Skeletal muscle tissue (tissue), 4 donors: ENCODE measurements around the gene PXDN. TPM values are rescaled to one million over a fixed set of nuclear protein-coding genes. Genes with fewer than 3 reads are reported as not detected.

Experiments used
- H3K27ac ChIP-seq: one replicate; pipeline ENCODE4 v1.7.0; 2013; ENCODE audit warnings: mild to moderate bottlenecking, low read depth, low read length, inconsistent platforms
- H3K27me3 ChIP-seq, 3 donors: one replicate each; pipeline ENCODE4 v1.7.0; 2013; ENCODE audit warnings: low read length in 3 of 3; ENCODE audit not compliant: control insufficient read depth in 3 of 3, insufficient read depth in 3 of 3
- H3K36me3 ChIP-seq, 3 donors: one replicate each; pipeline ENCODE4 v1.7.0; 2013; ENCODE audit warnings: low read length in 3 of 3; ENCODE audit not compliant: control insufficient read depth in 3 of 3, insufficient read depth in 3 of 3
- H3K4me1 ChIP-seq, 3 donors: one replicate each; pipeline ENCODE4 v1.7.0; 2013; ENCODE audit warnings: low read length in 3 of 3, mild to moderate bottlenecking in 3 of 3; ENCODE audit not compliant: control insufficient read depth in 3 of 3, insufficient read depth in 3 of 3
- H3K4me3 ChIP-seq, 3 donors: one replicate each; pipeline ENCODE4 v1.7.0; 2013; ENCODE audit warnings: low read length in 3 of 3
- H3K9ac ChIP-seq, 3 donors: one replicate each; pipeline ENCODE4 v1.7.0; 2013; ENCODE audit warnings: low read length in 3 of 3, mild to moderate bottlenecking in 3 of 3, moderate library complexity in 2 of 3, low read depth in 1 of 3
- H3K9me3 ChIP-seq, 3 donors: one replicate each; pipeline ENCODE4 v1.7.0; 2013; ENCODE audit warnings: low read length in 3 of 3; ENCODE audit not compliant: control insufficient read depth in 3 of 3
- total RNA-seq: library from RNA; depleted of rRNA; stranded (reverse); fragments of >200 nt; gene quantifications from one replicate; pipeline ENCODE4 v1.2.3, GENCODE V29; 2014
- donor health status: Osteomylitis.

The PXDN gene
- total RNA-seq, 1 donor from 2014 or later: 106 TPM

DNA sequence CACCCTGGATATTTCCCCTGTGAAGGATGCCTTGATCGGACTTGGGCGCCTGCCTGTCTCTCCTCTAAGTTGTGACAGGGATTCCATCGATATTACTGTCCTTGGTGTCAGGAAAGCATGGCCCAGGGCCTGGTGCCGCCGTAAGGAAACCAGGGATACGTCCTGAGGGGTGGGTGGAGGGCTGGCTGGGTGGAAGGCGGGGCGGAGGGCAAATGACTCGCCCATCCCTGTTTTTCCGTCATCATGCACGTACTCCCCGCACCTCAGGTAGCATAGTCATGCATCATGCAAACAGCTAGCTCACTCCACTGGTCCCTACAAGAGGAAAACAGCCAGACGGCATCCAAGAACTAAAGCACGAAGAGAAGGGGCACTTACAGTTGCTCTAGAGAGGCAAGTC, 57.1 kb downstream of the PXDN start:
- no peaks in the 10 kb centered on the region for H3K36me3 ChIP-seq
- peaks cover 0 to 14% (median 3%) of the 10 kb centered on the region in 3 donors for H3K27me3 ChIP-seq
- H3K9ac ChIP-seq: no peak overlapping the region
- no peak overlapping the region for H3K4me3 ChIP-seq
- no peak overlapping the region for H3K27ac ChIP-seq
- peaks cover 0 to 9% (median 5%) of the 10 kb centered on the region in 3 donors for H3K4me1 ChIP-seq
- peaks cover 0 to under 1% (median 0%) of the 10 kb centered on the region in 3 donors for H3K9me3 ChIP-seq

DNA sequence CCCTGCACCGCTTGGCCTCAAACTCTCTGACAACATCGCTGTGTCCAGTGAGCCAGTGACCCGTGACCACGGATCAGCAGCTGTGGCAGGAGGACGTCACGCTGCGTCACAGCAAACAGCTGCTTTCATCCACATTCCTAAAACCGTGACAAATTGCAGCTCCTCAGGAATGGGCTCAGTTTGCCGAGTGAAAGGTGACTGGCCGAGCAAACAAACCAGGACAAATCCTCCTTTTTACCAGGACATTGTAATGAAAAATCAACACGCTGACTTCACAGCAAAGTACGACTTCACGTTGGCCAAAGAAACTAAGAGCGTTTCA, 57.6 kb downstream of the PXDN start:
- H3K9me3 ChIP-seq: no peaks in the 10 kb centered on the region
- no peak overlapping the region for H3K4me3 ChIP-seq
- no peak overlapping the region for H3K27ac ChIP-seq
- peaks cover 0 to 9% (median 5%) of the 10 kb centered on the region in 3 donors for H3K4me1 ChIP-seq
- no peaks in the 10 kb centered on the region for H3K36me3 ChIP-seq
- peaks cover 0 to 11% (median 3%) of the 10 kb centered on the region in 3 donors for H3K27me3 ChIP-seq
- H3K9ac ChIP-seq: no peak overlapping the region

DNA sequence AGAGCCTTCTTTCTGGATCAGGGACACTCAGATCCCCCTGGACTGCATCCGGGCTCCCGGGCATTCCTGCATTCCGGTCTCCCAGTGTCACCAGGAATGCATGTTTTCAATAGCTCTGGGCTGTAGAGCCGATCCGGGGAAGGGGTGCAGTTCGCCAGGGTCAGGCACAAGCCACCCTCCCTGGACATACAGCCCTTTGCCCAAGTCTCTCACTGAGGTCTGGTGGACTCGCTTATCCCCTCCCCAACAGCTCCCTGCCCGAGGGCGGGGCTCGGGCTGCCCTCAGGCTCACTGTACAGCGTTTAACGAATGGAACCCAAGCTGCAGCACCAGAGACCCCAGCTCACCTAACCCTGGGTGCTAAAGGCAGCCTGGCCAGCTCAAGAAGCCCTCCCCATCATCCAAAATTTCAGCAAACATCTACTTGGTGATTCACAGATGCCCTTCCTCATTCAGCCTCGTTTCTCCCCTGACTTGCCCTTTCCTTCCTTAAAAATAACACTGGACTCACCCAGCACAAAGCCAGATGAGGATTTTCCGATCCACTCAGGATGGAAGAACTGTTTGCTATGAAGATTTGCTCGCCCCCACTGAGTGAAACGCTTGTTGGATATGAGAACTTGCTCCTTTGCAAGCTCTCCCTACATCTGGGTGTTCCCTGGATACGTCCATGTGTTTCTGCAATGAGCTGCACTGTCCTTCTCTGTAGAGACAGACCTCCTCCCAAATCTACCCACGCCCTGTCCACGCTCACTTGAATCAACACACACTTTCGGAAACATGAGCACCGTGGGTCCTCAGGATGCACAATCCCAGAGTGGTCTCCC, 58.1 kb downstream of the PXDN start:
- Histone ChIP-seq H3K27ac (no peak overlapping the region), H3K9ac (no peak overlapping the region), H3K27me3 (peaks cover 0 to 11% (median 3%) of the 10 kb centered on the region in 3 donors), H3K9me3 (no peaks in the 10 kb centered on the region), H3K36me3 (no peaks in the 10 kb centered on the region), H3K4me3 (no peak overlapping the region), H3K4me1 (peaks cover 0 to 9% (median 3%) of the 10 kb centered on the region in 3 donors)

DNA sequence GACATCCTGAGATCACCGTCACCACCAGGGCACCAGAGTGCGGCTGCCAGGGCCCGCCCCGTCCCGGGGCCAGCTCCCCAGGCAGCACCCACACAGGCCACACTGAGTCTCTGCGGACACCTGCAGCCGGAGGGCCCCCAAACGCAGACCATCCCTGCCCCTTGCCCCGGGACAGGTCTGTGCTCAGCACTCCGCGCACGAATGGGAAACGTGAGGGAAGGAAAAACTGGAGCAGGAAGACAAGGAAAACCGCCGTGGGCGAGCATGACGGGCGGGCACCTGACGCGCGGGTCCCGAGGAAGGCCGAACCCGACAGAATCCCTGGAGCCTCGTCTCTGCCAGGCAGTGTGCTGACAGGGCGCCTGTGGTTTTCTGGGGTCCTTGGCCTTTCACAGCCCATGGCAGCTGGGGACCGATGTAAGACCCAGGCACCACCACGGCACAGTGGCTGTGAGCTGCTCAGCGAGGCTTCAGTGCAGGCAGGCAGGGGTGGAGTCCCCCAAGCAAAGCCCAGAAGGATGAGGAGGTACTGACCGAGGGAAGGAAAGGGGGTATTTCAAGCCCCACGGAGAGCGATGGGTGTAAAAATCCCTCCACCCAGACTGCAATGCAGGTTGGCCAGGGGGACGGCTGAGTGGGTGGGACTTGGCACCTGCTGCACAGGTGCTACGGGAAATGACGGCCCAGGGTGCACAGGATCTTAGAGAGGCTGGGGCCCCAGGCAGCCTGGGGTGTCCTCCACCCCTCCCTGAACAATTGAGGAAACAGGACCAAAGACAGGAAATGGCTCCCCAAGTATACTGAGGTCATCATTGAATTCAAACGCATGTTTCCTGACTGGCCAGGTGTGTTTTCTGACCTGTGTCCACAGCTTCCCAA, 59.0 kb downstream of the PXDN start:
- Histone ChIP-seq H3K4me1 (peaks cover 0 to 9% (median 3%) of the 10 kb centered on the region in 3 donors), H3K4me3 (no peak overlapping the region), H3K27me3 (peaks cover 0 to 11% (median 3%) of the 10 kb centered on the region in 3 donors), H3K9ac (no peak overlapping the region), H3K9me3 (no peaks in the 10 kb centered on the region), H3K27ac (no peak overlapping the region), H3K36me3 (no peaks in the 10 kb centered on the region)

DNA sequence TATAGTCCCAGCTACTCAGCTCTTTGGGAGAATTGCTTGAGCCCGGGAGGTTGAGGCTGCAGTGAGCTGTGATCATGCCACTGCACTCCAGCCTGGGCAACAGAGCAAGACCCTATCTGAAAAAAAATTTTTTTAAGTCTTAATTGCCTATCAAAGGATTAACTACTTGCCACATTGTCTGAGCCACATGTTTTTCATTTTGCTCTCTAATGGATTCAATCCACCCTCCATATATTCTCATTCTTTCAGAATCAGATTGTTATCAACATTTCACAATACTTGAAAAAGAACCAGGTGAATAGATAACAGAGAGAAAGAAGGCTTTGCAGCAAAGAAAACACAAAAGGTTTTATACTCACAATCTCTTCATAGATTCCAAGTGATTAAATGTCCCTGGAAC, 61.0 kb downstream of the PXDN start:
- Histone ChIP-seq H3K36me3 (peaks cover 8 to 13% (median 11%) of the 10 kb centered on the region in 3 donors), H3K27ac (no peak overlapping the region), H3K9me3 (no peaks in the 10 kb centered on the region), H3K27me3 (peaks cover 0 to 11% (median 3%) of the 10 kb centered on the region in 3 donors), H3K4me3 (no peak overlapping the region), H3K9ac (no peak overlapping the region), H3K4me1 (peaks cover 0 to 9% (median 3%) of the 10 kb centered on the region in 3 donors)

DNA sequence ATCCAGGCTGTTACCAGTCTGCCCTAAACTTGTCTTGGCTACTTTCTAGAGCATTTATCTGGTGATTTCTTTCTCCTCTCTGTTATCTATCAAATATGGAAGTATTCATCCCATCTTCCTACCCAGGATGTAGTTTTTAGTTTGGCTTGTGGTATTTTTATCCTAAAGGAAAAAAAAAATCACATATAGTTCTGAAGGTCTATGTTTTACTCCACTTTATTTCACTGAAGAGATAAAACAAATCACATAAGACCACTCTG, 62.2 kb downstream of the PXDN start:
- Histone ChIP-seq H3K36me3 (peaks cover 11 to 15% (median 13%) of the 10 kb centered on the region in 3 donors), H3K27ac (no peak overlapping the region), H3K4me1 (peaks cover 0 to 9% (median 3%) of the 10 kb centered on the region in 3 donors), H3K9me3 (no peaks in the 10 kb centered on the region), H3K9ac (no peak overlapping the region), H3K27me3 (peaks cover 0 to 11% (median 3%) of the 10 kb centered on the region in 3 donors), H3K4me3 (no peak overlapping the region)

DNA sequence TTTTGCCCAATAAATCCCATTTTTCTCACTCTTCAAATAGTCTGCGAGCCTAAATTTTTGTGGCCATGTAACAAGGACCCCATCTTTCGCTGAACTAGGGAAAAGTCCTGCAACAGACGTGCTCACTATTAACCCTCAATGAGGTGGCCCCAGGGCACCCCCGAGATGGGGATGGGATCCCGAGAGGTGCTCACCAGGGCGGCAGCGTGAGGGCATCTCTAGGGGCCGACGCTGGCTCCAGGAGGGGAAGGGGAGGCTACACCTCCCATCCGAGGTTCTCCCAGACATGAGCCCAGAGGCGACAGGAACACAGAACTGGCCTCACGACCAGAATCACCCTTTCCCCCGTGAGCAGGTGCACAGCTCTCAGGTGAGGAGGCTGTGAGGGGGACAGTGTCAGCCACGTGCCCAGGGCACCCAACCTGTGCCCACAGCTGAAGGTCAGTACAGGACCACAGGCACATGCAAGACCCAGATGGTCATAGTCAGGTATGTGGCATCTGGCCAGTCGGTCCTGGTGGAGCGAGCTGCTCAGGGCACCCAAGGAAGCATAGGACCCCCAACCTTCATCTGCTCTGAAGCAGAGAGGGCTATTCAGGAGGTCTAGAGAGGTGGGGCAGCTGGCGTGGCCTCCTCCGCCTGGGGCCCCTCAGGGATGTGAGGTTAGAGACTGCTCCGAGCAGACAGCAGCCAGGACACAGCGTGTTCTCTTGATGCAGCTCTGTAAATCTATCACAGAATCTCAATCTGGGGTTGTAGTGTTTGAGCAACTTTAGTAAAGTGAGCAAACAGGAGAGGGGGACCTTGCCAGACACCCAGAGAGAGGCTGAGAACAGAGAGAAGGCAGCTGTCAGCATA, 62.8 kb downstream of the PXDN start:
- Histone ChIP-seq H3K9me3 (no peaks in the 10 kb centered on the region), H3K36me3 (peaks cover 13 to 16% (median 14%) of the 10 kb centered on the region in 3 donors), H3K4me3 (no peak overlapping the region), H3K9ac (no peak overlapping the region), H3K27ac (no peak overlapping the region), H3K27me3 (peaks cover 0 to 12% (median 5%) of the 10 kb centered on the region in 3 donors), H3K4me1 (peaks cover 0 to 8% (median 3%) of the 10 kb centered on the region in 3 donors)

DNA sequence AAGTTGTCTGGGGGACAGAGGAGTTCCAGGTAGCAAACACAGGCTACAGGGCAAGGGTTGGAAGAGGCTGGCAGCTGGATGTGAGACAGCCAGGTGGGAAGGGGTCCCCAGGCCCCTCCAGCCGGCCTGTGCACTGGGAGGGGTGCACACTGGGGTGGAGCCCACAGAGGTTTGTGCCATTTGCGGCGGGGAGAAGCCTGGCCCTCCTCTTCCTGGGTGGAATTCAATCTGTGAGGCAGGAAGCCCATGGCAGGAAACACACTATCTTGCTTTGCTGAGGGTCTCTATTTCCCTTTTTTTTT, 63.3 kb downstream of the PXDN start:
- Histone ChIP-seq H3K9ac (no peak overlapping the region), H3K27me3 (peaks cover 0 to 12% (median 4%) of the 10 kb centered on the region in 3 donors), H3K4me3 (no peak overlapping the region), H3K36me3 (peaks cover 13 to 19% (median 19%) of the 10 kb centered on the region in 3 donors), H3K27ac (no peak overlapping the region), H3K9me3 (no peaks in the 10 kb centered on the region), H3K4me1 (peaks cover 0 to 5% (median 3%) of the 10 kb centered on the region in 3 donors)

DNA sequence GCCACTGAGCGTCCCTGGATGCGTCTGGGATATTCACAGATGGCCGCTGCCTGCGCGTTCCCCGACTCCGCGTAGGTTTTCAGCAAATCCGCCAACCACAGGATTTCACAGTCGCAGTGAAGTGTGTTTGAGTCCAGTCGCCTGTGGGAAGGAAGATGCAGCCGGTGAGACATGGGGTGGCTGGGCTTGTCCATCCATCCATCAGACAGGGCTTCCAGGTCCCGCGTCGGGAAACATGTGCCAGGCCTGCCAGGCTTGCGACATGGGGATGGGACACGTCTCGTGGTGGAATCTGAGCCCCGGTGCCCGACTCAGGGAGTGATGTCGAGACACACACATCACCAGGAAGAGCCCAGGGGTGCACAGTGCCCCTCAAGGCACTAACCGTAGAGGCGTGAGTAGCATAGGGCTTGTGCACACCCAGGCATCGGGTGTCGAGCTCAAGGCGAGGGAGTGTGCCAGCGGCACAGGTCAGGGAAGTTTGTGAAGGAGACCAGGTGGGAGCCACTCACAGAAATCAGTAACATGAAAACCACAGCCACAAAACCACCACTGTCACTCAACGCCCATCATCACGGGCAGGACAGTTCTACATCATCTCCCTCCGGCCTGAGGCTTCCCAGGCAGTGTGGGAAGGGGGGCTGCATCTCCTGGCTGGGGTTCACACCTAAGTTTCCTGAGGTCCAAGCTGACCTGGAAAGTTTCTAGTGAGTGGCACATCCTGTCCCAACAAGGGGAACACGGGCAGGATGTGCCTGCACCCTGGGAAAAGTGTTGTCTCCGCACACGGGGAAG, 63.9 kb downstream of the PXDN start:
- peaks cover 0 to 9% (median 2%) of the 10 kb centered on the region in 3 donors for H3K27me3 ChIP-seq
- H3K9me3 ChIP-seq: no peaks in the 10 kb centered on the region
- H3K27ac ChIP-seq: no peak overlapping the region
- H3K36me3 ChIP-seq: peaks cover 13 to 21% (median 19%) of the 10 kb centered on the region in 3 donors
- no peak overlapping the region for H3K4me3 ChIP-seq
- H3K9ac ChIP-seq: no peak overlapping the region
- H3K4me1 ChIP-seq: peaks cover 0 to under 1% (median under 1%) of the 10 kb centered on the region in 3 donors
